Mucosa of descending colon (tissue), 3 donors: ENCODE measurements around the gene LSM5. TPM values are rescaled to one million over a fixed set of nuclear protein-coding genes. Genes with fewer than 3 reads are reported as not detected.
A peak's percentile ranks its signal among the peaks of the same experiment; 100 is the strongest.

Experiments used
- ATAC-seq: fragments of 200-7000 bp; cut with Tn5 transposase; one replicate; pipeline ENCODE4 v1.9.1; 2020; ENCODE audit warnings: mild to moderate bottlenecking, moderate library complexity
- DNase-seq, 3 donors: peaks; one replicate each; pipeline ENCODE4 v3.0.0-alpha.2; 2020
- H3K36me3 ChIP-seq: fragments of 200-600 bp; one replicate; pipeline ENCODE4 v1.8.0; 2021; ENCODE audit warnings: low read depth, mild to moderate bottlenecking
- H3K4me1 ChIP-seq: fragments of 200-600 bp; one replicate; pipeline ENCODE4 v1.8.0; 2021; ENCODE audit warnings: low read depth, mild to moderate bottlenecking
- H3K4me3 ChIP-seq: fragments of 200-600 bp; one replicate; pipeline ENCODE4 v1.8.0; 2021; ENCODE audit warnings: mild to moderate bottlenecking
- H3K9me3 ChIP-seq: fragments of 200-600 bp; one replicate; pipeline ENCODE4 v1.8.0; 2021; ENCODE audit warnings: mild to moderate bottlenecking
- CTCF ChIP-seq: fragments of 200-600 bp; IDR thresholded peaks from one replicate; pipeline ENCODE4 v1.8.0; 2022; ENCODE audit warnings: antibody characterized with exemption, mild to moderate bottlenecking
- intact Hi-C, 2 donors: fragments of 100-400 bp; cut with DNase I in 1 of 2; cut with micrococcal nuclease in 1 of 2; formaldehyde crosslinking; loops; one replicate each; pipeline versions ENCODE4 v1.11.0 to v1.11.1; 2022; cut with DNase I, micrococcal nuclease
- total RNA-seq, 3 donors: library from RNA; stranded (reverse); fragmentation: NEBNext Ultra II Directional in 2 of 3; extraction: Animal tissue kit (Norgen Biotek cat#: 25700) in 2 of 3; gene quantifications; one replicate each; pipeline versions ENCODE4 v1.2.1 to v1.2.4, GENCODE V29; 2021 to 2023
- donor health status: DM: no; HTN: no; CAD: no; lungs with moderate emphysema.
- donor health status: DM: no; HTN: no; CAD: no.
- donor health status: DM: no; HTN: yes; CAD: no.

The LSM5 gene
- total RNA-seq, 3 donors from 2014 or later: 27.2 to 44.0 (median 30.2) TPM

- ATAC-seq: no peak
- no peak for DNase-seq
- Histone ChIP-seq H3K4me3 (no peak overlapping the region), H3K36me3 (no peaks in the 10 kb centered on the region), H3K4me1 (no peaks in the 10 kb centered on the region), H3K9me3 (no peaks in the 10 kb centered on the region)
- intact Hi-C loops: no loop called here
- TF ChIP-seq CTCF: no peak
Measured at GRCh38 chr7:32481176-32481575, 9.0 kb downstream of the LSM5 start.

GRCh38 chr7:32479574-32480200 lies 10.5 kb downstream of the LSM5 start:
- DNase-seq: peak in 1 of 3 donors; percentile 51
- Histone ChIP-seq H3K36me3 (no peaks in the 10 kb centered on the region), H3K4me1 (no peaks in the 10 kb centered on the region), H3K4me3 (no peak overlapping the region), H3K9me3 (no peaks in the 10 kb centered on the region)
- peak; percentile 59 for ATAC-seq
- peak; percentile 56 for TF ChIP-seq CTCF
- intact Hi-C loops: loop anchor here in 1 of 2 donors (10.0 kb wide), 1 partner anchor 265 kb away; no protein-coding TSS in a partner anchor

GRCh38 chr7:32477649-32477980 lies 12.6 kb downstream of the LSM5 start:
- ATAC-seq: no peak
- no peaks in the 10 kb centered on the region for H3K9me3 ChIP-seq
- H3K36me3 ChIP-seq: no peaks in the 10 kb centered on the region
- no peak for TF ChIP-seq CTCF
- DNase-seq: no peak
- no peaks in the 10 kb centered on the region for H3K4me1 ChIP-seq
- intact Hi-C loops: loop anchor here in 1 of 2 donors (10.0 kb wide), 1 partner anchor 263 kb away; no protein-coding TSS in a partner anchor
- no peak overlapping the region for H3K4me3 ChIP-seq

- no peak overlapping the region for H3K4me3 ChIP-seq
- intact Hi-C loops: loop anchor here in 1 of 2 donors (10.0 kb wide), 1 partner anchor 262 kb away; no protein-coding TSS in a partner anchor
- H3K9me3 ChIP-seq: no peaks in the 10 kb centered on the region
Measured at GRCh38 chr7:32476816-32477648, 13.1 kb downstream of the LSM5 start.

GRCh38 chr7:32474008-32474407 lies 16.2 kb downstream of the LSM5 start:
- H3K9me3 ChIP-seq: no peaks in the 10 kb centered on the region
- TF ChIP-seq CTCF: no peak
- intact Hi-C loops: loop anchor here in 1 of 2 donors (10.0 kb wide), 1 partner anchor 259 kb away; no protein-coding TSS in a partner anchor
- no peaks in the 10 kb centered on the region for H3K4me1 ChIP-seq
- DNase-seq (no peak), ATAC-seq (no peak)
- H3K36me3 ChIP-seq: no peaks in the 10 kb centered on the region
- no peak overlapping the region for H3K4me3 ChIP-seq

More at GRCh38 chr7:32476816-32477648, 13.1 kb downstream of the LSM5 start:
- DNase-seq (no peak), ATAC-seq (no peak)
- no peak for TF ChIP-seq CTCF
- Histone ChIP-seq H3K36me3 (no peaks in the 10 kb centered on the region), H3K4me1 (no peaks in the 10 kb centered on the region)
